ENCODE data around the gene LRCH3. TPM values are rescaled to one million over a fixed set of nuclear protein-coding genes. Genes with fewer than 3 reads are reported as not detected.

LRCH3 gene
- polyA plus RNA-seq, 2 of the 4 experiments (the other 2 are of a cell fraction), result 14.2 to 44.6 TPM

DNA sequence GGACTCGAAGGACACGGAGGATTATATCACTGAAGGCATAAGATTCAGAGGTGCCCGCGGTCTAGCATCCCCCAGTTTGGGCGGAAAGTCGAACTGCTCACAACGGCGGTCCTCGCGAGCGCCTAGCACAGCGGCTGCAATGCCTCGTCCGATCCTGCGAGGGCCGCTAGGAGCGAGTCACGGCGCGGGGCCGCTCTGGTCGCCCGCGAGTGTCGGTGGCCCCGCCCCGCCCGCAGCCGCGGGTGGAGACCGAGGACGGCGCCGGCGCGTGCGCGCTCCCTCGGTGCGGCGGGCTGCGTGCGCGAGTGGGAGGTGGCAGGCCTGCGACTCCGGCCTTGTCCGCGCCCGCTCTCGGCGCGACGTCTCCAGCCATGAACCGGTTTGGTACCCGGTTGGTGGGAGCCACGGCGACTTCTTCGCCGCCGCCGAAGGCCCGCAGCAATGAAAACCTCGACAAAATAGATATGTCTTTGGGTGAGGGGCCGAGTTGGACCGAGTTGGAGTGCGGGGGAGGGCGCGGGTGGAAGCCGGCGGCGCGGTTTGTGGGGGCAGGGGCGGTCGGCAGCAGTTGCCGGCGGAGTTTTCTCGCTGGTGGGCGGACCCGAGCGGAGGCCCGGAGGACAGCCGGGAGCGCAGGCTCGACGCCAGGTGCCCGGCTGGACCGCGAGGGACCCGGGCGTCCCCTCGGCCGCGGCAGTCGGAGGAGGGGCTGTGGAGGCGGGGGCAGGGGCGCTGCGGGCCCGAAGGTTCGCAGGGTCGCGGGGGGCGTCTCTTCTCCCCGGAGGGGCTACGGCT, 41.3 kb upstream of the LRCH3 start, which contains the start of gene FYTTD1:
Gene FYTTD1, plus strand, starts transcription at position 283 of the 795 bp plus-strand sequence. Its CDS starts 89 bp downstream, at position 372.
- TF ChIP-seq POLR2A (IDR thresholded peaks at IDR 0.05; ENCODE audit: low read length), result peak; percentile 78
- no peak for TF ChIP-seq RARB (CRISPR knock-in tag; IDR thresholded peaks at IDR 0.05)
- TF ChIP-seq RFX5 (IDR thresholded peaks at IDR 0.05), result no peak
- no peak for TF ChIP-seq CEBPB (IDR thresholded peaks at IDR 0.05)
- no peak for TF ChIP-seq FOXS1 (CRISPR knock-in tag; IDR thresholded peaks at IDR 0.05)
- TF ChIP-seq HOXA7 (CRISPR knock-in tag; IDR thresholded peaks at IDR 0.05), result no peak
- TF ChIP-seq MAX (IDR thresholded peaks at IDR 0.05), result peak; percentile 60
- no peak for TF ChIP-seq GATA3 (IDR thresholded peaks at IDR 0.05; ENCODE audit: borderline replicate concordance)
- 0 out of 3 replicates have a peak, but pooled peaks have one; percentile 22 for TF ChIP-seq SMC3 (IDR thresholded peaks at IDR 0.05)
- TF ChIP-seq, protein P1, sequence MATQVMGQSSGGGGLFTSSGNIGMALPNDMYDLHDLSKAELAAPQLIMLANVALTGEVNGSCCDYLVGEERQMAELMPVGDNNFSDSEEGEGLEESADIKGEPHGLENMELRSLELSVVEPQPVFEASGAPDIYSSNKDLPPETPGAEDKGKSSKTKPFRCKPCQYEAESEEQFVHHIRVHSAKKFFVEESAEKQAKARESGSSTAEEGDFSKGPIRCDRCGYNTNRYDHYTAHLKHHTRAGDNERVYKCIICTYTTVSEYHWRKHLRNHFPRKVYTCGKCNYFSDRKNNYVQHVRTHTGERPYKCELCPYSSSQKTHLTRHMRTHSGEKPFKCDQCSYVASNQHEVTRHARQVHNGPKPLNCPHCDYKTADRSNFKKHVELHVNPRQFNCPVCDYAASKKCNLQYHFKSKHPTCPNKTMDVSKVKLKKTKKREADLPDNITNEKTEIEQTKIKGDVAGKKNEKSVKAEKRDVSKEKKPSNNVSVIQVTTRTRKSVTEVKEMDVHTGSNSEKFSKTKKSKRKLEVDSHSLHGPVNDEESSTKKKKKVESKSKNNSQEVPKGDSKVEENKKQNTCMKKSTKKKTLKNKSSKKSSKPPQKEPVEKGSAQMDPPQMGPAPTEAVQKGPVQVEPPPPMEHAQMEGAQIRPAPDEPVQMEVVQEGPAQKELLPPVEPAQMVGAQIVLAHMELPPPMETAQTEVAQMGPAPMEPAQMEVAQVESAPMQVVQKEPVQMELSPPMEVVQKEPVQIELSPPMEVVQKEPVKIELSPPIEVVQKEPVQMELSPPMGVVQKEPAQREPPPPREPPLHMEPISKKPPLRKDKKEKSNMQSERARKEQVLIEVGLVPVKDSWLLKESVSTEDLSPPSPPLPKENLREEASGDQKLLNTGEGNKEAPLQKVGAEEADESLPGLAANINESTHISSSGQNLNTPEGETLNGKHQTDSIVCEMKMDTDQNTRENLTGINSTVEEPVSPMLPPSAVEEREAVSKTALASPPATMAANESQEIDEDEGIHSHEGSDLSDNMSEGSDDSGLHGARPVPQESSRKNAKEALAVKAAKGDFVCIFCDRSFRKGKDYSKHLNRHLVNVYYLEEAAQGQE (IDR thresholded peaks at IDR 0.05), result no peak
- TF ChIP-seq, protein P2, sequence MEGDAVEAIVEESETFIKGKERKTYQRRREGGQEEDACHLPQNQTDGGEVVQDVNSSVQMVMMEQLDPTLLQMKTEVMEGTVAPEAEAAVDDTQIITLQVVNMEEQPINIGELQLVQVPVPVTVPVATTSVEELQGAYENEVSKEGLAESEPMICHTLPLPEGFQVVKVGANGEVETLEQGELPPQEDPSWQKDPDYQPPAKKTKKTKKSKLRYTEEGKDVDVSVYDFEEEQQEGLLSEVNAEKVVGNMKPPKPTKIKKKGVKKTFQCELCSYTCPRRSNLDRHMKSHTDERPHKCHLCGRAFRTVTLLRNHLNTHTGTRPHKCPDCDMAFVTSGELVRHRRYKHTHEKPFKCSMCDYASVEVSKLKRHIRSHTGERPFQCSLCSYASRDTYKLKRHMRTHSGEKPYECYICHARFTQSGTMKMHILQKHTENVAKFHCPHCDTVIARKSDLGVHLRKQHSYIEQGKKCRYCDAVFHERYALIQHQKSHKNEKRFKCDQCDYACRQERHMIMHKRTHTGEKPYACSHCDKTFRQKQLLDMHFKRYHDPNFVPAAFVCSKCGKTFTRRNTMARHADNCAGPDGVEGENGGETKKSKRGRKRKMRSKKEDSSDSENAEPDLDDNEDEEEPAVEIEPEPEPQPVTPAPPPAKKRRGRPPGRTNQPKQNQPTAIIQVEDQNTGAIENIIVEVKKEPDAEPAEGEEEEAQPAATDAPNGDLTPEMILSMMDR (IDR thresholded peaks at IDR 0.05), result peak; percentile 35; the same call in 1 of the 3 replicates
- no peak for TF ChIP-seq TFCP2L1 (CRISPR knock-in tag; IDR thresholded peaks at IDR 0.05)
- TF ChIP-seq KDM1A (IDR thresholded peaks at IDR 0.05; ENCODE audit: low read depth), result no peak
- peak; percentile 61 for TF ChIP-seq PHF8 (IDR thresholded peaks at IDR 0.05; ENCODE audit: borderline replicate concordance, low read depth)
- TF ChIP-seq CHD2 (IDR thresholded peaks at IDR 0.05; ENCODE audit: low read length, partially characterized antibody), result peak; percentile 33
- TF ChIP-seq HMGXB4 (CRISPR knock-in tag; IDR thresholded peaks at IDR 0.05; ENCODE audit: borderline replicate concordance), result no peak
- TF ChIP-seq ZC3H11A (IDR thresholded peaks at IDR 0.05), result no peak
- TF ChIP-seq BHLHE40 (IDR thresholded peaks at IDR 0.05; ENCODE audit: low read depth, low read length), result no peak
- no peak for TF ChIP-seq EP300 (IDR thresholded peaks at IDR 0.05)
- no peak for TF ChIP-seq NFE2L2 (conservative IDR thresholded peaks at IDR 0.05; ENCODE audit: low read length)
- no peak for TF ChIP-seq CBX2 (IDR thresholded peaks at IDR 0.05; ENCODE audit: borderline replicate concordance, low read depth)
- no peak for TF ChIP-seq ATOH8 (CRISPR knock-in tag; IDR thresholded peaks at IDR 0.05; ENCODE audit: low read depth)
- peak in 1 of 2 experiments; percentile 54; a peak in 2 of 5 replicates for TF ChIP-seq JUN (IDR thresholded peaks at IDR 0.05)
- no peak for TF ChIP-seq NR3C1 (IDR thresholded peaks at IDR 0.05)
- TF ChIP-seq E2F6 (IDR thresholded peaks at IDR 0.05; ENCODE audit: borderline replicate concordance, low read depth), result peak; percentile 78
- no peak for TF ChIP-seq ESRRA (IDR thresholded peaks at IDR 0.05; ENCODE audit: borderline replicate concordance, low read length)
- no peak for TF ChIP-seq HEYL (CRISPR knock-in tag; IDR thresholded peaks at IDR 0.05)
- H3K4me1 ChIP-seq, result peaks cover 18% of the 10 kb centered on the region
- peak within 1 kb of the TSS; percentile 86 for H3K4me3 ChIP-seq
- FAIRE-seq, result no peak
- WGBS (ENCODE audit: missing lambda C conversion rate), result 3% methylated on average over 19 of the region's 104 CpGs
- peak; percentile 77 to 81 for DNase-seq (ENCODE audit: low read depth in 1 of 2, low spot score in 1 of 2)
- ChIA-PET CTCF (interaction anchor here (1.4 kb wide), 1 partner anchor 24 kb away, joined by 3 read pairs; no protein-coding TSS in a partner anchor), POLR2A (interaction anchor here (0.5 to 1.6 kb wide), 4 partner anchors 13 to 42 kb away, joined by 3 to 6 read pairs (median 4); partner anchors contain the start of genes LRCH3 and RUBCN)
- peak; percentile 89 to 92 for ATAC-seq
- H3K9me3 ChIP-seq, result no peaks in the 10 kb centered on the region
- peak within 1 kb of the TSS; percentile 98 for H3K4me2 ChIP-seq
- peak within 1 kb of the TSS; percentile 78 to 98 for H3K27ac ChIP-seq

All from A549 (cell line).